NCI-H510A (cell line): ENCODE data around the gene MCM10.
"Not testable (repeated sequence)": the region's sequence is repeated elsewhere in the genome, so short reads cannot be mapped to it uniquely, and the experiment has no call there.

ENCODE experiments used
- DNase-seq: peaks from one replicate; lab custom pipeline; 2025; lab: John Stamatoyannopoulos, UW

The MCM10 gene

DNA sequence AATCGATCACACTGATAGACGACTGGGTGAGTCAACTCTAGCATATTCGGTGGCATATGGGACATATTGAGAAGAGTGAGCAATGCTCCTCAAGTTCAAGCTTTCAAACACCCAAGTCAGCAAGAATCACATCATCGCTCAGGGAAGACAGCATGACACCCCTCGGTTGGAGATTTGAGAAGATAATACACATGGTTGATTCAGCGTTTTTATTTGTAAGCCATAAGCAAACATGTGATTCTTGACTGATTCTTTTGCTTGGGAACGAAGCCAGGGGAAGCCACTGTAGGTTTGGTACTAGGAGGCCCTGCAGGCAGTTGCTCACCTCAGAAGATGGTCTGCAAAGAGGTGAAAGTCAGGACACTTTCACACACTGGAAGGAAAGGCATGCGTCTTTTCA is 60.2 kb downstream of the MCM10 start:
- no peak for DNase-seq

GRCh38 chr10:13222151-13222550 is 60.8 kb downstream of the MCM10 start:
- no peak for DNase-seq

- no peak for DNase-seq
These were observed 61.2 kb downstream of the MCM10 start for GRCh38 chr10:13222566-13222965.

DNA sequence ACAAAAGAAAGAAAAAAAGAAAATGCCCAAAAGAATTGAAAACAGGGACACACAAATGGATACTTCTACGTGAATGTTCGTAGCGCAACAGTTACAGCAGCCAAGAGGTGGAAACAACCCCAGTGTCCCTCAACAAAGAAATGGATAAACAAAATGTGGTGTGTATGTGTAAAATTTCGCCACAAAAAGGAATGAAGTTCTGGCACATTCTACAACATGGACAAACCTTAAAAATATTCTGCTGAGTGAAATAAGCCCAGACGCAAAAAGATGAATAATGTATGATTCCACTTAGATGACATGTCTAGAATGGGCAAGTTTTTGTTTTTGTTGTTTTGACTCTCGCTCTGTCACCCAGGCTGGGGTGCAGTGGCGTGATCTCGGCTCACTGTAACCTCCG is 61.9 kb downstream of the MCM10 start:
- DNase-seq = no peak

DNA sequence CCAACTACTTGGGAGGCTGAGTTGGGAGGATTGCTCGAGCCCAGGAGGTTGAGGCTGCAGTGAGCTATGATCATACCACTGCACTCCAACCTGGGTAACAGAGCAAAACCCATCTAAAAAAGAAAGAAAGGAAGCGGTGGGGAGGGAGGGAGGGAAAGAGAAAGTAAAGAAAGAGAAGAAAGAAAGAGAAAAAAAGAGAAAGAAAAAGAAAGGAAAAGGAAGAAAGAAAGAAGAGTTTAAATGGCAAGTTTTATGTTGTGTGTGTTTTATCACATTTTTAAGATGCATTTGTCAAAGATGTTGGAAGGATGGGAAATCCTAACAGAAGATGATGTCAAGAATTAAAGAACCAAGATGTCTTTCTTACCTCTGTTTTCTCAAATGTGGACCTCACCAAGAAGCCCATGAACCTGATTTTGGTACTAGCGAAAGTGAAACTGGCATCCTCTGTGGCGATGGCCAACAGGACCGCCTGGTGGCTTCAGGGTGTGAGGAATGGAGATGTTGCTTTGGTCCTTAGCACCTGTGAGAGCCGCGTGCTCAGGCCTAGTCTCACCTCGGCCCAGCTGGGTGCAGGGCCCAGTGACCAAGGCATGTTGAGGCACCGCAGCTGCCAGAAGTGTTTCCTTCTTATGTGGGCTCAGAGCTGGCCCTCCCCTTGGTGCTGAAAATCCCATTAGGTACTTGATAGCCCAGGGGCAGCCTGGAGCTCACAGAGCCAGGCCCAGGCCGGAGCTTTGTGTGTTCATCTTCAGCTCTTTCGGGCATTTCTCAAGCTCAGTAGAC is 63.0 kb downstream of the MCM10 start:
- no peak for DNase-seq

- no peak for DNase-seq
These were observed 64.2 kb downstream of the MCM10 start for GRCh38 chr10:13225601-13226000.

DNA sequence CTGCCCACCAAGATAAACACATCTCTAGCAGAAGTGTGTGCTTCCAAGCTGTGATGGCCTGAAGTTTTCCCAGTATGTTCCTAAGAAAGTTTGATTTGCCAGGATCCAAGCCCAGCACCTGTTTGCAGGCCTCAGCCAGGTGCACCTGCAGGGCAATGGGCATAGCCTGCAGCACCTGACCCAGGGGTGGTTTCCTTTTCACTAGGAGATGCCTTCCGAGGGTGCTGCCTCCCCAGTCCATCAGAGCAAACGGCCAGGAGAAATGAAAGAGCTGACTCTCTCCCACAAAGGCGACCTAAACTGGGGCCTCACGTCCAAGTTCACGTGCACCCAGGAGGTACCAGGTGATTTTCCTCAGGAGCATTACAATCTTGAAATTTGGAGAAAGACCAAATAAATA is 65.7 kb downstream of the MCM10 start:
- DNase-seq = no peak

- DNase-seq = no peak
These were observed 69.8 kb downstream of the MCM10 start for GRCh38 chr10:13231190-13231589.

GRCh38 chr10:13231808-13232207 is 70.5 kb downstream of the MCM10 start:
- no peak for DNase-seq

DNA sequence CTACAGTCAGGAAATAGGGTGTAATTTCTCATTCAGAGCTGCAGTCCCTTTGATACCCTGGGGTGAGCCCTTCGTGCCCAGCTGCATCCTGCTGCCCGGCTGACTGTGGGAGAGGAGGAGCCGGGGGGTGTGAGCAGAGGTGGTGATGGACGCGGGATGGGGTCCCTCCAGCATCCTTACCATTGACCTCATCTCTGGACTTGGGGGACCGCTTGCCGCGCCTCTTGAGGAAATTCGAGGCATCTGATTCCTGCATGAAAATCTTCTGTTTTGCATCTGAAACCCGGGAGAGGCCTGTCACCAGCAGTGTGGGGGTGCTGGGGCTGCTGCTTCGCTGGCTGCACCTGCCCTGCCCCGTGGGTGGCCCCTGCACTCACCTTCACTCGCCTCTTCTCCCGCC is 72.0 kb downstream of the MCM10 start:
- DNase-seq = no peak

DNA sequence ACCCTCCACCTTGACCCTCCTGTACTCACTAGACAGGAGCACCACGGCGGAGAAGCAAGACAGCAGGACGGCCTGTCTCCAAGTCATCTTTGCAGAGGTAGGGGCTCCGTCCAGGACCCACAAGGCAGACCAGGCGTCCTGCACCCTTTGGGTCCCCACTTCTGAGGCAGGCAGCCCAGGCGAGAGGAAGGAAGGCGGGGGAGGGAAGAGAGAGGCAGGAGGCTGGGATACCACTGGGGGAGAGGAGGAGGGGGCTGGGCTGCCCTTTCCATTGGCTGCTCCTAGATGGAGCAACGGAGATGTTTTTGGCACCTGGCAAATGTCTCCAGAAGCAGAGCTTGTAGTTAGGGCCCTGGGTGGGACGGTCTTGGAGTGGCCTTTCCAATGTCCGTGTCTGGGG is 72.8 kb downstream of the MCM10 start, which contains the start of gene UCMA:
UCMA (minus strand) TSS at position 203 of the 400 bp plus-strand sequence; CDS start at position 87, 116 bp downstream.
- no peak for DNase-seq

DNA sequence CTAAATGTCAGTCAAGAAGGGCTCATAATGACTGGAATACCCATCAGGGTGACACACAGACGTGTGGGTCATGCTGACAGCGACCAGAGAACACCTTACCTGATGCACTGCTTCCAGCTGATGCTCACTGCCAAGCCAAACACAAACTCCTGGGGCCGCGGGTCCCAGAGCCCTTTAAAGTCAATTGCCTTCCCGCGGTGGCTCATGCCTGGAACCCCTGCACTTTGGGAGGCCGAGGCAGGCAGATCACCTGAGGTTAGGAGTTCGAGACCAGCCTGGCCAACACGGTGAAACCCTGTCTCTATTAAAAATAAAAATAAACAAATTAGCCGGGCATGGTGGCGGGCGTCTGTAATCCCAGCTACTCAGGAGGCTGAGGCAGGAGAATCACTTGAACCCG is 73.4 kb downstream of the MCM10 start:
- not testable (repeated sequence) for DNase-seq

DNA sequence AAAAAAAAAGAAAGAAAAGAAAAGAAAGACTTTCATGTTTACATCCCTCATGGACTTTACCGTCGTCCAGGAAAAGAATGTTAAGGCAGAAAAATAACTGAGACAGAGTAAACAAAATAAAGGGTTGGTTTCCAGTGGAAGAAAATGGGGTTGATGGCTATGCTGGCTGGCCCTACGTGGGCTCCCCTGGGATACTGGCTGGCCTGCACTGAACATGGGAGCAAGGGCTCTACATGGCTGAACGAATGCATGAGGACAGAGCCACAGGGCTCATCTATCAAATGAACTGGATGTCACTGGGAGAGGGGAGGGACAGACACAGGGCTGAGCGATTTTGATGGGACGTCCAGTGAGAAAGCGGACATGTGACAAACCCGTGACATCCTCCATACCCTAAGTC is 75.3 kb downstream of the MCM10 start:
- DNase-seq = no peak

- no peak for DNase-seq
These were observed 77.1 kb downstream of the MCM10 start for GRCh38 chr10:13238271-13239077.

GRCh38 chr10:13239923-13240322 is 78.6 kb downstream of the MCM10 start:
- no peak for DNase-seq

GRCh38 chr10:13241613-13242012 is 80.3 kb downstream of the MCM10 start:
- no peak for DNase-seq

DNA sequence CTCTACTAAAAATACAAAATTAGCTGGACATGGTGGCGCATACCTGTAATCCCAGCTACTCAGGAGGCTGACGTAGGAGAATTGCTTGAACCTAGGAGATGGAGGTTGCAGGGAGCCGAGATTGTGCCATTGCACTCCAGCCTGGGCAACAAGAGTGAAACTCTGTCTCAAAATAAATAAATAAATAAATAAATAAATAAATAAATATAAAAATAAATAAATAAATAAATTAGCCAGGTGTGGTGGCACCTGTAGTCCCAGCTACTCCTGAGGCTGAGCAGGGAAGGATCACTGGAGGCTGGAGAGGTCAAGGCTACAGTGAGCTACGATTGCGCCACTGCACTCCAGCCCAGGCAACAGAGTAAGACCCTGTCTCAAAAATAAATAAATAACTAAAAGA is 80.9 kb downstream of the MCM10 start:
- not testable (repeated sequence) for DNase-seq

DNA sequence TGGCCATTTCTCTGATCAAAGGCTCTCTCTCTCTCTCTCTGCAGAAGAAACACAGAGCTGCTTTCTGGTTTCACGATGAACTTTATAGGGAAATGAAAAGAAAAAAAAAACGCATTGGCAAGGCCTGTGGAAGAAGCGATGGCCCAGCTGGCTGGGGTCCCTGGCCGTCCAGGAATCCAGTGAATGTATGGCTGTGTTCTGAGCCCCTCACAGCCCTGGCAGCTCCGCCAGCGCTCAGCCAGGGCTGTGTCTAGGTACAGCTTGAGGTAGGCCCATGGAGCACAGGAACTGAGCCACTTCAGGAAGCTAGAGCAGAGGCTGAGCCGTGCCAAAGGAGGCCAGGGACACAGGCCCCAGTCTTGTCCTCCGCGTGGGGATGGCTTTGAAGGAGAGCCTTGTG is 85.9 kb downstream of the MCM10 start:
- DNase-seq = no peak

- DNase-seq = no peak
These were observed 86.4 kb downstream of the MCM10 start for GRCh38 chr10:13247784-13248183.

- no peak for DNase-seq
These were observed 92.4 kb downstream of the MCM10 start for GRCh38 chr10:13253726-13254125.

DNA sequence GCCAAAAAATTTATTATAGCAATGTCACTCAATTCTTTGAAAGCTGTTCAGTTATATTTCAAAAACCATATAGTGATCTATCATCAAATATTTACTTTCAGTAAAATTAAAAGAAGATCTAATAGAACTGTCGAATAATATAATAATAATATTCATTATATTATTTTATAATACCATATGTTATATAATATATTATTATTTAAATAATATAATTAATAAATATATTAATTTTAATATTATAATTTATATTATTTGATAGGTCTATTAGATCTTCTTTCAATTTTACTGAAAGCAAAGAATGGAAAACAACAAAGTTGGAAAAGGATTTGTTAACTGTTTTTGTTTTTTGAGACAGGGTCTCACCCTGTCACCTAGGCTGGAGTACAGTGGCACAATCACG is 95.3 kb downstream of the MCM10 start:
- no peak for DNase-seq

DNA sequence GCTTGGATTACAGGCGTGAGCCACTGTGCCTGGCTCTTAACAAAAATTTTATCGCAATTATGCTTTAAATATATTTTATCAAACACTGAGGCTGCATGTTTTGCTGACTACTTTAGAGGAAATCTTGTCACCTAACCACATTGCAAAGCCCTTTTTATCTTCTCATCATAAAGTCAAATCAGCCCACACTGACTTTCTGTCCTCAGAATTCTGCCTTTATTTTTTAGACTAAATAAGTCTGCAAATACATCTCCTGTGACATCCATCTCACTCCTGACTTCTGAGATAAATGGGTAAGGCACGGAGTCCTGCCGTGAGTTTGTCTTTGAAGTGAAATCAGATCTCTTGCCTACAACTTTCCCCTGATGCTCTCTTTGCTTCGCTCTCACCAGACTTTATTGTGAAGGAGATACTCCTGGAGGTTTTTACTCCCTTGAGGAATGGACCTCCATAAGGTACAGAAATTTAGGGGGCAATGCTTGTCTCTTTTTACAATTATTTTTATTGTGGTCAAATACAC is 96.3 kb downstream of the MCM10 start:
- DNase-seq = no peak
